Right lung (tissue), 5 donors: Measurements from ENCODE around the gene MT1G. TPM values are rescaled to one million over a fixed set of nuclear protein-coding genes. Genes with fewer than 3 reads are reported as not detected.
"Not testable (repeated sequence)": the region's sequence is repeated elsewhere in the genome, so short reads cannot be mapped to it uniquely, and the experiment has no call there.

ENCODE experiments used
- DNase-seq, 2 donors: peaks; one replicate each; pipeline ENCODE4 v3.0.0-alpha.2; 2013
- polyA plus RNA-seq, 5 donors: library from polyadenylated mRNA; unstranded; fragments of 120-200 nt; gene quantifications; one replicate each; pipeline versions ENCODE4 v1.2.1 to v1.2.3, GENCODE V29; 2013; ENCODE audit warnings: inconsistent platforms in 1 of 5, low replicate concordance in 1 of 5; ENCODE audit not compliant: insufficient read length in 5 of 5, insufficient read depth in 1 of 5

MT1G gene
- polyA plus RNA-seq, 5 donors, result 0.41 to 37.0 (median 2.0) TPM; not detected in 1

DNA sequence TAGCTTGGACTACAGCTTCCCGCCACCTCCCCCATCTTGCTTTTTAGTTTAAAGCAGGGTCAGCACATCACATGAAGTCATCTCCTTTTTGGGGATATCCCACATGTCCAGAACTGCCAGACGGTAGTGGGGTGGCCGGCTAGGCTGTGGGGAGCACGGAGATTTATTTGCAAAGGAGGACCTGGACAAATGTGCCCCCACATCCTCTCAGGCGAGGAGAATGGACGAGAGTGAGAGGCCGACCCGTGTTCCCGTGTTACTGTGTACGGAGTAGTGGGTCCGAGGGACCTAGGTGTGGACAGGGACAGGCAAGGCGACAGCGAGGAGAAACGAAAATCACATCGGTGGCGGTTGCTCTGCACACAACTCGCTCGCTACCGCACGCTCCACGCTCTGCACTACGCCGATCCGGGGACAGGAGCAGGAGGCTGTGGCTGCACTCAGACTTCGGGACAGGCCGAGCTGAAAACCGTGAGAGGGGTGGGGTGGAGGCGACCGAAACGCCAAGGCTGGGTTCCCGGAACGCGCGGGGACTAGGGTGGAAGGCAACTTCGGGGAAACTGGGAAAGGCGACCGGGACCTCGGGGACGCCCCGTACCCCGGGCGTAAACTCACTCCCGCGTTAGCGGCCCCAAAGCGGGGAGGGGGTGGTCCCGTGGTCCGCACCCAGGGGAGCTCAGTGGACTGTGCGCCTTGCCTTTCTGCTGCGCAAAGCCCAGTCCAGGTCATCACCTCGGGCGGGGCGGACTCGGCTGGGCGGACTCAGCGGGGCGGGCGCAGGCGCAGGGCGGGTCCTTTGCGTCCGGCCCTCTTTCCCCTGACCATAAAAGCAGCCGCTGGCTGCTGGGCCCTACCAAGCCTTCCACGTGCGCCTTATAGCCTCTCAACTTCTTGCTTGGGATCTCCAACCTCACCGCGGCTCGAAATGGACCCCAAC, 29.8 kb downstream of the MT1G start, which contains the start of gene MT1A:
TSS of gene MT1A (plus strand) at position 853 of the 937 bp plus-strand sequence. CDS start at position 926, 73 bp downstream.
- DNase-seq, result no peak

- DNase-seq, result no peak
Observed at GRCh38 chr16:56636616-56637413, 31.1 kb downstream of the MT1G start.

- no peak for DNase-seq
Observed at GRCh38 chr16:56635441-56635967, 32.4 kb downstream of the MT1G start.

GRCh38 chr16:56634715-56635440, 33.0 kb downstream of the MT1G start:
- no peak for DNase-seq

DNA sequence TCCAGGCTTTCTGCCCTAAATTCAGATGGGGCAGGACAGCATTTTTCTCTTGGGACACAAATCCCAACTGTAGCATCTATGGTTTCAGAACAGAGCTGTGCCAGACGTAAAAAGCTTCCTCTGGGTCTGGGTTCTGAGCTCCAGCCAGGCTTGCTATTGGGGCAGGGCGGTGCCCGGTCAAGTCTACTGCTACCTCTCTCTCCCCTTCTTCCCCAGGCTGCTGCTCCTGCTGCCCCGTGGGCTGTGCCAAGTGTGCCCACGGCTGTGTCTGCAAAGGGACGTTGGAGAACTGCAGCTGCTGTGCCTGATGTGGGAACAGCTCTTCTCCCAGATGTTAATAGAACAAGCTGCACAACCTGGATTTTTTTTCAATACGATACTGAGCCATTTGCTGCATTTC, 34.3 kb downstream of the MT1G start:
- no peak for DNase-seq

DNA sequence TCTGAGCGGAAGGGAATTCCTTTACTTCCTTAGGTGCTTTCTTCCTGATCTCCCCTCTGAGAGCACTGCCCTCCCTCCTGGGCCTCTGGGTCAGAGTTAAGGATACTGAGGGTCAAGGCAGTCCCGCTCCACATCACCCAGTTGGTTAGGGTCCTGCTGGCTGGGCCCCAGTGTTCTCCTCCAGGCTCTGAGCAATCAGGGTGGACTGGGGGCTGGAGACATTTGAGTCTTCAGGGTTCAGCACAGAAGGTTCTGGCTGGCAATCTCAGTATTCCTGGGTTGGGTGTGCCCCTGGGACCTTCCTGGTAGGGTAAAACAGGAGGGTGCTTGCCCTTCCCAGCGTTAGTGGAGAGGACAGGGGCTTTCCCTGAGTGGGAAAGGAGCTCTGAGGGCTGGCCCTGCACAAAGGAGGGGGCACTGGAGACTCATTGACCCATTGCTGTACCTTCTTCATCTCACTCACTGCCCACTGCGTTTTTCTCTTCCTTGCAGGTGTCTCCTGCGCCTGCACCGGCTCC, 35.0 kb downstream of the MT1G start:
- DNase-seq, result no peak

DNA sequence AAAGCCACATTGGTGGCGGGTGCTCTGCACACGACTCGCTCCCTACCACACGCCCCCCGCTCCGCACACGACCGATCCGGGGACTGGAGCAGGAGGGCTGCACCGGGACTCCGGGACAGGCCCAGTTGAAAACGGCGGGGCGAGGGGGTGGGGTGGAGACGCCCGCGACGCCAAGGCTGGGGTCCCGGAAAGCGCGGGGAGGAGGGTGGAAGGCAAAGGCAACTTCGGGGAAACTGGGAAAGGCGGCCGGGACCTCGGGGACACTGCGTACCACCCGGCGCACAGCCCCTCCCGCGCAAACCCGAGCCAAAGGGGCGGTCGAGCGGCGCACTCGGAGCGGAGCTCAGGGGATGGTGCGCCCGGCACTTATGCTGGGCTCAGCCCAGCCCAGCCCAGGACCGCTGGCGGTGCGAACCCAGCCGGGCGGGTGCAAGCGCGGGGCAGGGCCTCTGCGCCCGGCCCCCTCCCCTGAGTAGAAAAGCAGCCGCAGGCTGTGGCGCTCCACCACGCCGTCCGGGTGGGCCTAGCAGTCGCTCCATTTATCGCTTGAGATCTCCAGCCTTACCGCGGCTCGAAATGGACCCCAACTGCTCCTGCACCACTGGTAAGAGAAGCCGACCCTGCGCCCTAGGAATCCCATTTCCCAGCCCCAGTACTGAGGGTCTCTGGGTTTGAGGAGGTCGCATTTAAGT, 35.6 kb downstream of the MT1G start, which contains the start of gene MT1M:
TSS of gene MT1M (plus strand) at position 504 of the 692 bp plus-strand sequence. CDS start at position 577, 73 bp downstream.
- no peak for DNase-seq

DNA sequence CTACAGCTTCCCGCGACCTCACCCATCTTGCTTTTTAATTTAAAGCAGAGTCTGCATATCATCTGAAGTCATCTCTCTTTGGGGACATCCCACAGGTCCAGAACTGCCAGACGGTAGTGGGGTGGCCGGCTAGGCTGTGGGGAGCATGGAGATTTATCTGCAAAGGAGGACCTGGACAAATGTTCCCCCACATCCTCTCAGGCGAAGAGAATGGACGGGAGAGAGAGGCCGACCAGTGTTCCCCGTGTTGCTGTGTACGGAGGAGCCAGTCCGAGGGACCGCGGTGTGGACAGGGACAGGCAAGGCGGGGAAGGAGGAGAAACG, 36.1 kb downstream of the MT1G start:
- DNase-seq, result no peak

DNA sequence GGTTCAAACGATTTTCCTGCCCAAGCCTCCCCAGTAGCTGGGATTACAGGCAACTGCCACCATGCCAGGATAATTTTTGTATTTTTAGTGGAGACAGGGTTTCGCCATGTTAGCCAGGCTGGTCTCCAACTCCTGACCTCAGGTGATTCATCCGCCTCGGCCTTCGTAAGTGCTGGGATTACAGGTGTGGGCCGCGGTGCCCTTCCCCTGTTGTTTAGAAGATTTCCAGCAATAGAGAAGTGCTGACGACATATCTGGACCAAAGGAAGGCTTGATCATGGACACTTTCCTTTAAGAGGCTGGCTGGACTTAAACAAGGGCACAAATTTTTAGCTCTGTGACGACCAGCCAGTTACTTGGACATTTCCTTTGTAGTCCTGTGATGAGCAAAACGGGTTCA, 36.7 kb downstream of the MT1G start:
- no peak for DNase-seq

DNA sequence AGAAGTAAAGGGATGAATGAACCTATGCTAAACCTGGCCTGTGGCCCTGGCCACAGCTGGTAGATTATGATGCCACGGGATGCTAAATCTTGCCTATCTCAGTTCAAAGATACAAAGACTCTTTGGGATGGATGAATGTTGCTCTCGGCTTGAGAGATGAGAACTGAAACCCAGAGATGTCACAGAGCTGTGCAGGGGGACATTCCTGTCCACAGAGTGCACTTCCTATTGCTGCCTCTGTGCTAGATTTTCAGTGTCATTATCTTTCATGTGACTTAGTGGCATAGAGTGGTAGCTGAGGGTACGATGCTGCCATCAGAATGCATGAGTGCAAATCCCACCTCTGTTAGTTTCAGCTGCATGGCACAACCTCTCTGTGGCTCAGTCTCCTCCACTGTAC, 37.7 kb downstream of the MT1G start:
- no peak for DNase-seq

GRCh38 chr16:56629531-56629930, 38.3 kb downstream of the MT1G start:
- no peak for DNase-seq

DNA sequence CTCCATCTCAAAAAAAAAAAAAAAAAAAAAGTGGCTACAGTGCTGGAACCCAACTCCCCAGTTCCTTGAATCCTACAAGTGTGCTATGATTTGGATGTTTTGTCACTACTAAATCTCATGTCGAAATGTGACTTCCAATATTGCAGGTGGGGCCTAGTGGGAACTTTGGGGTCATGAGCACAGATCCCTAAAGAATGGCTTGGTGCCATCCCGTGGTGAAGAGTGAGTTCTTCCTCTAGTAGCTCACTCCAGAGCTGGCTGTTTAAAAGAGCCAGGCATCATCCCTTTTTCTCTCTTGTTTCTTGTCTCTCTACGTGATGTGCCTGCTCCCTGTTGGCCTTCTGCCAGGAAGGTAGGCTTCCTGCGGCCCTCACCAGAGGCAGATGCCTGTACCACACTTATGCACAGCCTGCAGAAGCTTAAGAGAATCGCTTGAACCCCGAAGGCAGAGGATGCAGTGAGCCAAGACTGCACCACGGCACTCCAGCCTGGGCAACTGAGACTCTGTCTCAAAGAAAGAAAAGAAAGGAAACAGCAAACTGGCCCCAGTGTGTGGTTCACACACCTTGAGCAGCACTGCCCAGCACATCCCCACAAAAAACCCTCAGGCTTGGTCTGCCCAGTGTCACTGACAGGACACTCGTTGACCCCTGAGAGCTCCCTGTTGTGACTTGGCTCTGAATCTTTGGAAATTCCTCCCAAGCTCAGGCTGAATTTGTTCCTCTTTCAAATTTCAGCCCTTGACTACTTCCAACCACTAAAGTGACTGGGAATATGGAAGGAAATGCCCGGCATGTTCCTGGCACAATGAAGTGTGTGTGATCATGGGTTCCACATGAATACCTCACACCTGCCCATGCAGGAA, 39.1 kb downstream of the MT1G start:
- DNase-seq, result no peak

GRCh38 chr16:56626685-56627084, 41.2 kb downstream of the MT1G start:
- DNase-seq, result no peak

DNA sequence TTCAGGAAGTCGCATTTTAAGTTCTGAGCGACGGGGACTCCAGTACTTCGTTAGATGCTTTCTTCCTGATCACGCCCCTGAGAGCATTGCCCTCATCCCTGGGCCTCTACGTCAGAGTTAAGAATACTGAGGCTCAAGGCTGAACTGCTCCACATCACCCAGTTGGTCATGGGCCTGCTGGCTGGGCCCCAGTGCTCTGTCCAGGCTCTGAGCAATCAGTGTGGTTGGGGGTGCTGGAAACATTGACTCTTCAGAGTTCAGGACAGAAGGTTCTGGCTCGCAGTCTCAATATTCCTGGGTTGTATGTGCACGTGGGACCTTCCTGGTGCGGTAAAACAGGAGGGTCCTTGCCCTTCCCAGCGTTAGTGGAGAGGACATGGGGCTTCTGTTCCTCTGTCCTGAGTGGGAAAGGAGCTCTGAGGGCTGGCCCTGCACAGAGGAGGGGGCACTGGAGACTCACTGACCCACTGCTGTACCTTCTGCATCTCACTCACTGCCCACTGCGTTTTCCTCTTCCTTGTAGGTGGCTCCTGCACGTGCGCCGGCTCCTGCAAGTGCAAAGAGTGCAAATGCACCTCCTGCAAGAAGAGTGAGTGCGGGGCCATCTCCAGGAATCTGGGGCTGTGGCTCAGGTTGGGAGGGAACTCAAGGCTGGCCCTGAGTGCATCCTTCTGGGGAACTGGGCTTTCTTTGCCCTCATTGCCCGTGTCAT, 41.8 kb downstream of the MT1G start:
- DNase-seq, result no peak

DNA sequence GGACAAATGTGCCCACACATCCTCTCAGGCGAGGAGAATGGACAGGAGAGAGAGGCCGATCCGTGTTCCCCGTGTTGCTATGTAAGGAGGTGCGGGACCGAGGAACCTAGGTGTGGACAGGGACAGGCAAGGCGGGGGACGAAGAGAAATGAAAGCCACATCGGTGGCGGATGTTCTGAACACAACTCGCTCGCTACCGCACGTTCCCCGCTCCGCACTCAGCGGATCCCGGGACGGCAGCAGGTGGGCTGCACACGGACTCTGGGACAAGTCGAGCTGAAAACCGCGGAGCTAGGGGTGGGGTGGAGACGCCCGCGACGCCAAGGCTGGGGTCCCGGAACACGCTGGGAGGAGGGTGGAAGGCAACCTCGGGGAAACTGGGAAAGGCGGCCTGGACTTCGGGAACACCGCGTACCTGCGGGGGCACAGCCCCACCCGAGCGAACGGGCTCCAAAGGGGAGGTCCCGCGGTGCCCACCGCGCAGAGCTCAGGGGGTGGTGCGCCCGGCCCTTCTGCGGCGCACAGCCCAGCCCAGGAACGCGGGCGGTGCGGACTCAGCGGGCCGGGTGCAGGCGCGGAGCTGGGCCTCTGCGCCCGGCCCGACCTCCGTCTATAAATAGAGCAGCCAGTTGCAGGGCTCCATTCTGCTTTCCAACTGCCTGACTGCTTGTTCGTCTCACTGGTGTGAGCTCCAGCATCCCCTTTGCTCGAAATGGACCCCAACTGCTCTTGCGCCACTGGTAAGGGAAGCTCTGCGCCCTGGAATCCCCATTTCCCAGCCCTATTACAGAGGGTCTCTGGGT, 42.5 kb downstream of the MT1G start, which contains the start of gene MT1E:
TSS of gene MT1E (plus strand) at position 642 of the 803 bp plus-strand sequence. CDS start at position 713, 71 bp downstream.
- DNase-seq, result no peak

DNA sequence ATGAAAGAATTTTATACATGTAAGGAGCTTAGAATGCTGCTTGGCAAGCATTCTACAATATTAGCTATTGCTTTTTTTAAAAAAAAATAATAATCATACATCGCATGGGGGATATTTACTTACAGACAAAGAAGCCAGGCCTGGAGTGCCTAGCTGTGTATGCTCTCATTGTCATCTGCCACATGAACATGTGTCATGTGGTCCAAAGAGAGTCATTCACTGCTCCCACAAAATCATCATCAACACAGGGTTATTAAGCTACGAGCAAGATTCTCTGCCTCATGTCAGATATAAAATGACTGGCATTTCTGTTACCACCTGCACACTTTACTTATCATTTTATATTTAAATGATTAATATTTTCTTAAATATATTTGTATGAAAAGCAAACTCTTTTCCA, 44.2 kb downstream of the MT1G start:
- DNase-seq, result no peak

DNA sequence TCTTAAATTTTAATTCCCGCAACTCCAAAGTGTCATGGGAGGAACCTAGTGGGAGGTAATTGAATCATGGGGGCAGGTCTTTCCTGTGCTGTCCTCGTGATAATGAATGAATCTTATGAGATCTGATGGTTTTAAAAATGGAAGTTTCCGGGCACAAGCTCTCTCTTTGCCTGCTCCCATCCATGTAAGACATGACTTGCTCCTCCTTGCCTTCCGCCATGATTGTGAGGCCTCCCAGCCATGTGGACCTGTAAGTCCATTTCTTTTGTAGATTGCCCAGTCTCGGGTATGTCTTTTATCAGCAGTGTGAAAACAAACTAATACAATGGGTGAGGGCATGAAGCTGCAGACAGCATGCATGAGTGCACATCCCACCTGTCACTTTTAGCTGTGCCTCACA, 44.7 kb downstream of the MT1G start:
- not testable (repeated sequence) for DNase-seq
